GM19240 (cell line): ENCODE measurements around the gene TTC28.

ENCODE experiments used
- DNase-seq: peaks from one replicate; pipeline ENCODE4 v3.0.0; 2011; ENCODE audit warnings: low spot score; ENCODE audit not compliant: insufficient read length

TTC28 gene

DNA sequence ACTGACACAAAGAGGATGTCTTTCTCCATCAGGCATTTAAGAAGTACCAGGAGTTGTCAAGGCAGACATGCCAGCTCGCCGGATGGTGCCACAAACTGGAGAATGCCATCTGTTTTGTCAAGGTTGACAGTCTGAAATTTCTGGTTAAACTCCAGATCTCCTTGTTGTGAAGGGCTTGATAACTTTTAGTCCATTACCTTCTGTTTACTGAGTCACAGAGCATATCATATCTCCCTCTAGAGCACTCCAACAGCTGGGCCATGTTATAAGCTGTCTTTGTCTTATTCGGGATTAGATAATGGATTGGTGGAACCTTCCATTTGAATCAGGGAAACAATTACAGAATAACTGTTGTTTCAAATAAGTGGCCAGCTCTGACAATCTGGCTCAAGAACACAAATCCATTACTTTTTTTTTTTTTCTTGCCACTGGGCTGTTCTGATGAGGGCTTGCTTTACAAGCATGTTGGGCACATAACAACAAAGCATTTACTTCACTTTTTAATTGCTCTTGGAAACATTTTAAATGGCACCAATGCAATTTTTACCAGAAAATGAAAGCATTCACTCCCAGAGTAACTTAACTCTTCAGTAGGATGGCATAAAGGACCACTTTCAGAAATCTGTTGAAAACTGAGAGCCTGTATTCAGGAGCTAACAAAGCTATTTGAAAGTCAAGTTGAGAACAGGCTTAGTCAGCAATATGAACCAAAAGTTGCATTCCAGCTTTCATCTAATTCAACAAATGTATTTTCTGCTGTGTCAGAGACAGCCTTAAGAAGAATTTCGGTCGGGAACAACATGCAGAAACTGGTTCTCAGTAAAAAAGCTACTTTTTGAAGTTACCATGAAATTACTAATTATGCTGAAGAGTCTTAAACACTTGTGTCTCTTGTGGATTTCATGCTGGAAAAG lies 533.0 kb downstream of the TTC28 start:
- no peak for DNase-seq

DNA sequence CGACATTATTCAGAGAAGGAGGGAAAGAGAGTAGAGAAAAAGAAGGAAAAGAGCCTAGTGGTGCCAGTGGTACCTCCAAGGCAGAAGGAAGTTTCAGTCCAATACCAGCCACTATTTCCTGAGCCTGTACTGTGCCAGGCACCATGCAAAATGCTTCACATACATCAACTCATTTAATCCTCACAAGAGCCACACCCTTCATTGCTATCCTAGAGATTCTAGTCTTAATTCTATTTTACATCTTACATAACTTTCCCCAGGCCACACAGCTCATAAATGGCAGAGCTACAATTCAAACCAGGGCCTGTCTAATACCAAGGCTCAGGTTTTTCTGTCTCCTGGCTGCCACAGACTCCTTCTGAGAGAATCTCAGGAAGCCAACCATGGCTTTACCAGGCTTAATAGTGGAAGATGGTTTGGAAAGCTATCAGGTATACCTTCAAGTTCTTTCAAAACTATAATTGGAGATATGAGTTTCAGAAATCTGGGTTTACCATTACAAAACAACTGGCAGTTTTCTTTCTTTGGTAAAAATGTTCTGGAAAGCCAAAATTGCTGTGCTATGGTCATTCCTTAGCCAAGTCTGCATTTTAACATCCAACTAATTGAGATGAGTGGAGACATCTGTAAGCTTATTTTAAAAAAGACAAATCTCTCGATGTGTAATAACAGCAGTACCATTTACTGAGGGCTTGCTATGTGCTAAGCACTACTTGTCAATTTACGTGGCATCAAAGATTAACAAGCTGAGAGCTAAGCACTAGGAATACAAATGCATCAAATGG lies 535.5 kb downstream of the TTC28 start:
- DNase-seq = no peak

DNA sequence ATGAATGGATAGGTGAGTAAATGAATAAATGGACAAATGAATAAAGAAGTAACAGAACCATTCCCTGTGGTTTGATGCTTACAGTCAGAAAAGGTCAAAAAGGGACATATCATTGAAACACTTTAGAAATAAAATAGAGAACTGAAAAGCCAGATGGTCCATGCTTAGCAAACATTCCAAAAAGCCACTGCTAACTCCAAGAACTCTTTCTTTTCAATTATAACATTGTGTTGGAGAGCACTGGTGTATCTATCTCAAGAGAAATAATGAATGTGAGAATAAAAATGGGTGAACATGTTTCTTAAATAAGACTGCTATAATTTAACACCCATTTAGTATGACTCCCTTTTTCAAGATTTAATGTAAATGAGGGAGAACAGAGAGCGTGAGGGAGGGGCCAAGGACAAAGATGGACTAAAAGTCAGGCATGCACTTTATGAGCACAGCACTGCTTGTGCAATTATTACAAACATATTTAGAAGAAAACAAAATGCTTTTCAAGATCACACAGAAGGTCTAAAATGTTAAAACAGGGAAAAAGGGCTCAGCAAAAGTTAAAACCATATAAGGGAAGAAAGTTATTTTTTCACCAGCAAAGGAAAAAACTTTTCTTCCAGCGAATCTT lies 536.3 kb downstream of the TTC28 start:
- no peak for DNase-seq

DNA sequence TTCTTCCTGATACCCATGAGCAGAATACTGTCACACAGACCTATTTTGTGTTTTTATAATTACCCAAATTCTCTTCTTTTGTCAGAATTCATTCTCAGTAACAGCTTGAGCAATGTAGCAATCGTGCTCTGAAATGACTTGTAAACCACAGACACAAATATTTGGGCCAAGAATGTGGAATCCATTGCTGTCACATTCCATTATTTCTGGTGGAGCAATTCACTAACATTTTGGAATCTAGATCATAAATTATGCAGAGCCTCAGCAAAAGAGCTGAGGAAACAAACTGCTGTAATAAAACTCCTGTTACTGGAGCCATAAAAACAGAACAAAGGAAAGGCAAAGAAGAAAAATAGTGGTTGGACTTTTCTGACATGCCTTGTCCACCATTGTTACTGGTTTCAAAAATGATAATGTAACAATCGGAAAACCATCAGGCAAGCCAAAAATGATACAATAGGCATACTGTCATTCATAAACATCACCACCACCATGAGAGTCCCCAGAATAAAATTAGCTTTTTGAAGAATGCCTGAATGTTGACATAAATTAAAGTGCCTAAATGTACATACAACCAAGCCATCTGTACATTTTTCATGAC lies 537.2 kb downstream of the TTC28 start:
- DNase-seq = no peak

DNA sequence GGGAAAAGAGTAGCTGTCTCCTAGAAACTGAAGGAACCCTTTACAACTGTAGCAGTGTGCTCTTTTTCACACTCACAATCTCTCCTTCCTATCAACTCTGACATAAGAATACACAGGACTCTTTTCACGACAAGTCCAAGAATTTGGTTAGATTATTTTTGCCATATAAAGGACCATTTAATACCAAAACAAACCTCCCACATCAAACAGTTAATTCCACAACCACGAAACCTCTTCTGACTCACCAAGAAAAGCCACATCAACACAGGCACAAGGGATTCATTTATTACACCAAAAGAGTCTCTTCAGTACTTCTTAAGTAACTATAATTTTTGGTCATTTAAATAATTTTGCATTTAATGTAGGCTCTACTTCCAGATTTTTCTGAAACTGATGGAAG lies 538.0 kb downstream of the TTC28 start:
- no peak for DNase-seq

DNA sequence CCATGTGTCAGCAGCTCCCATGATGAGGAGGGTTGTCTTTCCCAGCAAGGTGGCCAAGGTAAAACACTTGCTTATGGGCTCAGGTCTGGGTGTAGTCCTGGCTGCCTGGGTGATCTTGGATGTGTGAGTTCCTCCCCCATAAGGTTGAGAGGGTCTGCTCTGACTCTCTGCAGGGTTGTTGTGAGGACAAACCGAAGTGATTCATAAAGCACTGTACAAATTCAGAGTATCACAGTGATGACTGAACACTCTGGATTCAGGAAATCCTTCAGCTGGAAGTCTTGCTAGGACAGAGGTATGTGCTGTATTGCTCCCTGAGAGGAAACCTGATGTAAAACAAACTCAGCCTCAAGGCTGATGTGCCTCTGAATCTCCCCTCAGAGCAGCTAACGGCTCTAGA lies 539.7 kb downstream of the TTC28 start:
- DNase-seq = no peak

DNA sequence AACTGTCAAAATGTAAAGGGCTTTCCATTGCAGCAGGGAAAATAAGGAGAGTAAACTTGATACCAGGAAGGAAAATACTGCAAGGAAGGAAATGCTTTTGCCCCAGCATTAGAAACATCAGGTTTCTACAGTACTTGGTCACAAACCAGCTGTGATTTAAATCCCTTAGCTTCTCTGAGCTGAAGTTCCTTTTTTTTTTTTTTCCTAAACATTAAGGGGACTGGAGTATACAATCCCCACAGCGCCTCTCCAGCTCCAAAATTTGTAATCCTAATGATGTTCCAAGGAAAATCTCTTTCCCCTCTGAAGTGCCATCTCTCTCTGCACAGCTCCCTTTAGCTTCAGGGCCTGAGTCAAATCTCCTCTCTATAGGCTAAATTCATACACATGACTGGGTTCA lies 540.1 kb downstream of the TTC28 start:
- no peak for DNase-seq

DNA sequence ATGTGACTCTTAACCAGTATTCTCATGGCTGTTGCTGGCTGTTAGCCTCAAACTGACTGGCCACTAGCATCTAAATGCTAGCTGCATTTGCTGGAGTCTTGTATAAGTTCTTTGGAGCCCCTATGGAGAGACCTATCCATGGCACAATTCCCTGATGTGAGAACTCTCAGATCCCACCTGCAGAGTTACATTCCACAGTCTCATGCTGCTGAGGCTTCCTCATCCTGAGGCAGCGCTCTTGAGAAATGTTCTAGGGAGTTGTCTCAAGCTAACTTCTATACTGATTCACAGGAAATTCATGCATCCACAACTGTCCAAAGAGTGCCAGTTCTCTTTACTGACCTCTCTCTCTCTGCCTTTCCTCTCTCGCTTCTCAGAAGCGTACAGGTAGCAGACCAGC lies 542.6 kb downstream of the TTC28 start:
- DNase-seq = no peak

DNA sequence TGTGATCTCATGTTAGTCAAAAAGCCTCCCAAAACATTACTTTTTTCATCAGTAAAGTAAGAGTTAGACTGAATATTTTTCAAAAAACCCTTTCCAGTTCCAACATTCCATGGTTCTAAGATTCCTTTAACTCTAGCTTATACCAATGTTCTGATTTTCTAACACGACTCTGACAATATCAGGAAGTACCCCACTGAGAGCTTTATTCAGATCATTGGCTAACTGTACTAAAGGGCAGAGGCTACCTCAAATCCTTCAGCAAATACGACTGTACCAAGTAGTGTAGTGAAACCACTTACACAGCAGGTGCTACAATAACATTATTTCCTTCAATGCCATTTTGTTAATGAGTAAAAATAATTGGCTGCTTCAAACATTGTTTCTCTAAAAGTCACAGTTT lies 547.2 kb downstream of the TTC28 start:
- DNase-seq = no peak

DNA sequence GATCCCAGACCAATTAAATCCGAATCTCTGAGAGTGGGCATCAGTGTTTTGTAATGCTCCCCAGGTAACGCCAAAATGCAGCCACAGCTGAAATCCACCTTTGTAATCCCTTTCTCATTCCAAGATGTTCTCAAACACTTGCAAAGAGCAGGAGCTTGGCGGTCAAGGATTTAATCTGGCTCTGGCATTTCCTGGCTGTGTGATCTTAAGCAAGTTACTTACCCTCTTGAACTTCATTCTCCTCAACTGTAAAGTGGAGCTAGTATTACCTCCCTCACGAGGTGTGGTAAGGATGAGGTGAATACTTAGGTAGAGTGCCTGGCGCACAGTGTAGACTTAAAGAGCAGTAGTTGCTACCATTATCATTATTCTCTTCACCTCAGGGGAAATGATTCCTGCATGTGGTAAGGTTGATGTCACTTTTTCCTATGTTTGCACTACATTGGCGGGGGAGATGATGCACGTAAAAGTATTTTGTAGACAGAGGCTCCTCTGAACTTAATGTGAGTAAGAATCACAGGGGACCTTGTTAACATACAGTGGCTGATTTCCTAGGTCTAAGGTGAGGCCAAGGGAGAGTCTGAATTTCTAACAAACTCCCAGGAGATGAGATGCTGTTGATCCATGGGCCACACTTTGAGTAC lies 550.2 kb downstream of the TTC28 start:
- no peak for DNase-seq

DNA sequence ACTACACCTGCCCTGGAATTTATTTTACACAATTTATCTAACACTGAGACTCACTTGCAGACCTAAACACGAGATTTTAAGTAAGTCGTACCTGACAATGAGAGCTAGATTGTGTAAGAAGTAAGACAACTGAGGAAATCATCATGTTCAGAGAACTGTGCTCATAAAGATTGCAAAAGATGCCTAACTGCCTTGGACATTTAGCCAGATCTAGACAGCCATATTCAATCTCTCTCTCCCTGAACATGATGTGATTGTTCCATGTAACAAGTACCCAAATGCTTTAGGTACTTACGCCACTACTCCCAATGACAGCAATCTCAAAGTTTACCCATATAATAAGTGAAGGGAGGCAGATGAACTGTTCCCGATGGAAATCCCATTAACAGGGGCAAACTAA lies 550.8 kb downstream of the TTC28 start:
- DNase-seq = no peak

DNA sequence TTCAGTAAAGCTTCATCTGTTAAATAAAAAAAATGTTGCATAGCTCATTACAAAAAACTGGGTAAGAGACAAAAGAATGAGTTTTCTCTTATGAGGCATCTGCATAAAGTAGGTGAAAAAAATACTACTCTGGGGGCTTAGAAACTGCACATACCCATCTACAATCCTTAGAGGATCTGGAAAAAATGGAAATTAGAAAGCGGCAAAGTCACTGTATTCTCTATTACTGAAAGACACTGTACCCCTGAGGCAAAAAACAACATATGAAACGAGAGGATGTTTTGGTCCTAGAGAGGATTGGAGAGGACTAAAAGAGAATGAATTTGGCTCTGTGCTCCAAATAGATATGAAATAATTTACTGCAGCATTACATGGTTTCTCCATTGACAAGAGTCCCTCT lies 553.8 kb downstream of the TTC28 start:
- DNase-seq = no peak

DNA sequence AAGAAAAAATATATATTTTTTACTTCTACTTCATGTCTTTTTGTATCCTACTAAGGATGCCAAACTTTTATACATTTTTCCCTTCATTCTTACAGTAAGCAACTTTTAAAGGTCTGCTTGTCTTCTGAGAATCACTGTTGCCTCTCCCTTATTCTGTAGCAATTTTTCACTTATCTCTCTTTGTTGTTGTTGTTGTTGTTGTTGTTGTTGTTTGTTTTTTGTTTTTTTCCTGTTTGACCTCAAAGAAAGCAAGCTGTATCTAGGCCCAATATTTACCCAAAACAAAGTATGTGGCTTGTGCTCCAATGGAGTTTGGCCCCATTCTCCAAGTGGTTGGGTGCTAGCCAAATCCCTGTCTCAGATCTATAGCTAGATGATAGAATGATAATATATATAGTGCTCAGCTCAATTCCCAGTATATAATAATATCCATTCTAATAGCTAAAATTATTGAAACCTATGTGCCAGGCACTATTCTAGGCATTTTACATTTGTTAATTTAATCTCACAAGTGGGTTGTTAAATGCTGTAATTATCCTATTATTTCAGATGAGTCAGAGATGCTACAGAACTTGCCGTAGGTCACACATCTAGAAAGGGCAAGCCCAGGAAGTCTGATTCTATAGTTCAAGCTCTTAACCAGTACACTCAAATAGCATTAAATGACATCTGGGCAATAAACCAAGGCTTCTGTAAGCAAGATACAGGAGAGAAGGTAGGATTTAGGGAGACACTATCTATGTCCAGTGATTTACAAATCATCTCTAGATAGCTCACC lies 555.5 kb downstream of the TTC28 start:
- no peak for DNase-seq

DNA sequence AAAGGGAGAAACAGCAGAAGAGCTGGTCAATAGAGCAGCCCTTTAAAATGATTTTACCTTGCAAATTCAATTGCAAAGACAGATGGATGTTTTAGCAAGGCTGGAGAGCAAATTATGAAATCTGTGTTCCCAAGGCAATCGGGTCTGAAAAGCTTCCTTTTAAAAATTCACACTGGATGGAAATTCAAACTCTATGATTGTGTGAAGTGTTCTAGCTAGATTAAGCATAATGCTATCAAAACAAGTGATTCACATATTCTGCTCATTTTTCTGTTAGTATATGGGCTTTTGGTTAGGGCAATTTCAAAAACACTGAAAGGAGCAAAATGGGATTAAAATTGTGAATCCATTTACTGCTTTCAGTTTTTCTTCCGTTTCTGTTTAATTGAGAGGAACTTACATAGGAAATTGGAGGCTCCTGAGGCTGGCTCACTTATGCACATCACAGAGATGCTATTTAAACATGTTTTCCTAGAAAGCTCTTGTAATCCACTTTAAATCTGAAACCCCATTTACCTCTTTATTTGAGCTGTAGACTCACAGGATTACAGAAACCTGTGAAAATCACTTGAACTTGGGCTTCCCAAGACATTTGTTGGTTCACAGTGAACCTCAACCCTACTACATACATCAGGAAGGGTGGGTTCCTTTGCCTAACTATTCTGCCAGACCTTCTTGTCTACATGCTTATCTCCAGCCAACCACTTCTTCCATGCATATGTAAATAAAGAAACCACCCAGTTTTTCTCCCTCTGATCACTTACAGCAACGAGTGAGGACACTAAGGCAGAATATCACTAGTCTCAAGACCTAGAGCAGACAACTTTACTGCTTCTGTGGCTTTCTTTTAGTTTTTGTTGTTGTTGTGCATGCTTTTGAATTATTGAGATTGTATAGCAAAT lies 558.7 kb downstream of the TTC28 start:
- DNase-seq = no peak

DNA sequence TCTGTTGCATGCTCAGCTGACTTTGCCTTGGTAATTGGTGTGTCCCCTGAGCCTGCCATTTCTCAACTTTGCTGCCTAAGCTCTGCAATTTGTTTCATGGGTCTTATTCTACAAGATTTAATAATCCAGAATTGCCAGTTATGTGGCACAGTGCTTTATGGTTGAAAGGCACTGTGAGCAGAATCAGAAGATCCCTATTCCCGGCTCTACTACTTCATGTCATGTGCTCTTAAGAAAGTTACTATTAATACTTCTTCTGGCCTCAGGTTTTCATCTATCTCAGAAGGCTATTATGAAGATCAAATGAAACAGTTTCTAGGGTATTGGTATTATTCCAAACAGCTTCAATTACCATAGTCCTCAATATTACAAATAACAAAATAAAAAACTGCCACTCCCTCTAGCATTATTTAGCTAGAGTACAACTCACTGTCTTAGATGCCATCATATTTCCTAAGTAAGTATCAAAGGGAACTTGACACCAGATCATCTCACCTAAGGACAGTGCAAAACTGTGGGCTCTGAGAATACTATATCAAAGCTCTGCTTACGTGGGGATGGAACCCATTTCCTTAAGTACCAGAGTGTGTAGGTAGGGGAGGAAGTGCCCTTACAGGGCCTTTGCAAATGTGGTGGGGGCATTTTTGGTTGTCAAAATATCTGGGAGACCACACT lies 560.5 kb downstream of the TTC28 start:
- DNase-seq = no peak

DNA sequence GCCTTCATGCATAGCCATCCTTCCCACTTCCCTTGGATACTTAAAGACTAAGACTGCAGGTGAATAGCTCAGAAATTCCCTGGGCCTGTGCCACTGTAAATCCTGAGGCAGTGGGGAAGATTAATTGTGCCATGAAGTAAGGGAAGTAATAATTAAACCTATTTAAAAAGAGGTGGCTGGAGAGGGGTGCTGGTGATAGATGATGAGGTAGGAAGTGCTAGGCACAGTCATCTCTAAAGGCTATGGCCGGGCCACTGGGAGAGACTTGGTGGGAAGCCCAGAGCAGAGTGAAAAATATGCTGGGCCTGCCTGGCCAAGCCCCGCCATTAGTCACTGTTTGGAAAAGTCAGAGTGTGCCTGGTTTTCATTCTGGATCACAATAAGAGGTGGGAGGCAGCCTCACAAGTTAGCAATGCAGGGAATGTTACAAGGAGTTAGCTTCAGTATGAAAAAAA lies 563.4 kb downstream of the TTC28 start:
- DNase-seq = no peak

DNA sequence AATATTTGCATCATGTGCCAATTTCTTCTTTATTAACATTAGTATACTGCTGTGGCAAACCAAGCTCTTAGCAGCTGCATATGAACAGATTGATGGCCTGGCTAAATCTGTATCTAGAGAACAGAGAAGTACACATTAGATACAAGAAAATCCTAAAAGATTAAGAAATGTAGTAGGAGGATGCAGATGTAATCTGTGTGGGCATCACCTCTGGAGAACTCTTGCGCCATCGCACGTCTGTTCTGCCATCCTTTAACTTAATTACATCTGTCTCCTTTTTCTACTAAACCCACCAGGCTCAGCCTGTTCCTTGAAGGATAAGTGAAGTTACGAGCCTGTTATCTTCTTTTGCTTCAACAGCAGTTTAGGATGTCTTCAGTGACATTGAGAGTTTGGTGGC lies 564.2 kb downstream of the TTC28 start:
- DNase-seq = no peak

DNA sequence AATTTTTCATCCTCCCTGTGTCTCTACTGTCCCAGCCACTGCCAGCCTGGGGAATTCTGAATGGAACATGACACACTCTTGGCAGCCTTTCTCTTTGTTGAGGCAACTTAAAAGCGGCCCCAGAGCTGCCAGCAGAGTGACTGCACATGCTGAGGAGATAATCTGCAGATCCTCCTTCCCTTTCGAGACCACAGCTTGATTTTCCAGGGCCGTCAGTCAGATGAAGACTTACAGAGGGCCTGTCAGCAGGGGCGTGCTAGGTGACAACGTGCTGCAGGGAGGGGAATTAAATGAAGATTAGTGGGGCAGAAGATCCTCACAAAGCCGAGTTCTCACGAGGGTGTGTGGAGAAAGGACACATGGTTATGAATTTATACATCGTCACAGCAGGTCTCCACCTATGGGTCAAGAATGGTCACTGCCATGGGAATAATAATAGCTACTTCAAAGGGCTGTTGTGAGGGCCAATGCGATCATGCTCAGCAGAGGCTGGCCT lies 567.0 kb downstream of the TTC28 start:
- no peak for DNase-seq

DNA sequence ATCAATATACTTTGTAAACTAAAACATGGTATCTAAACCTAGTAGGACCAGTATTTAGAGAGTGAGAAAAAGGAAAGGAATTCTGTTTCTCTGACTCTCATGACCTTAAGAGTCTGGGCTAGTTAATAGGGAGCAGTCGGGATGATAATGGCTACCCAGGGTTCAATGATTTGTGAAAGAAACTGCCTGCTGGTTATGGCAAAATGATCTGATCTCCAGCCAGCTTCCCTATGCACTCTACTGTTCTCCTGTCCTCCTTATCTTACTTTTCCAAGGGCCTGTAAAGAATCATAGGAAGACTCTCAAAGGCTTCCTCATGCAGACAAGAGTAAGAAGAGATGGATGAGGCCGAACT lies 567.5 kb downstream of the TTC28 start:
- no peak for DNase-seq
